H9 (cell line): ENCODE results near the gene HOXD12. TPM values are rescaled to one million over a fixed set of nuclear protein-coding genes. Genes with fewer than 3 reads are reported as not detected.

Source experiments
- DNase-seq: peaks from one replicate; pipeline ENCODE4 v3.0.0-alpha.2; 2017
- H2AFZ ChIP-seq: one replicate; pipeline ENCODE4 v1.6.1; 2013; ENCODE audit warnings: mild to moderate bottlenecking, low read length, control low read depth, moderate library complexity
- H2AK5ac ChIP-seq: 2 replicates; pipeline ENCODE4 v1.6.1; 2013; ENCODE audit warnings: low read length, control low read depth, mixed read lengths; ENCODE audit not compliant: insufficient read length
- H2BK120ac ChIP-seq: one replicate; pipeline ENCODE4 v1.6.1; 2013; ENCODE audit warnings: low read depth, mild to moderate bottlenecking, low read length, control low read depth, inconsistent platforms; ENCODE audit not compliant: poor library complexity, severe bottlenecking
- H2BK12ac ChIP-seq: 2 replicates; pipeline ENCODE4 v1.6.1; 2013; ENCODE audit warnings: low read length, control low read depth, mixed read lengths, low read depth; ENCODE audit not compliant: insufficient read length
- H2BK15ac ChIP-seq: 2 replicates; pipeline ENCODE4 v1.6.1; 2013; ENCODE audit warnings: low read depth, low read length, control low read depth
- H2BK20ac ChIP-seq: one replicate; pipeline ENCODE4 v1.6.1; 2013; ENCODE audit warnings: low read depth, mild to moderate bottlenecking, low read length, control low read depth, inconsistent platforms; ENCODE audit not compliant: poor library complexity, severe bottlenecking
- H2BK5ac ChIP-seq: 2 replicates; pipeline ENCODE4 v1.6.1; 2013; ENCODE audit warnings: low read length, control low read depth, mixed read lengths; ENCODE audit not compliant: insufficient read length
- H3K14ac ChIP-seq: 2 replicates; pipeline ENCODE4 v1.6.1; 2013; ENCODE audit warnings: low read length, control low read depth; ENCODE audit not compliant: insufficient read depth
- H3K18ac ChIP-seq: 2 replicates; pipeline ENCODE4 v1.6.1; 2013; ENCODE audit warnings: low read depth, mild to moderate bottlenecking, mixed read lengths, low read length, control low read depth; ENCODE audit not compliant: insufficient read length
- H3K23ac ChIP-seq: 2 replicates; pipeline ENCODE4 v1.6.1; 2013; ENCODE audit warnings: low read length, control low read depth, mixed read lengths, low read depth; ENCODE audit not compliant: insufficient read length
- H3K23me2 ChIP-seq: 2 replicates; pipeline ENCODE4 v1.6.1; 2013; ENCODE audit warnings: low read depth, mild to moderate bottlenecking, mixed read lengths, low read length, control low read depth; ENCODE audit not compliant: insufficient read length, poor library complexity, severe bottlenecking
- H3K27ac ChIP-seq: 2 replicates; pipeline ENCODE4 v1.5.1; 2013; ENCODE audit warnings: low read length, control low read depth, mixed read lengths, low read depth; ENCODE audit not compliant: insufficient read length
- H3K27me3 ChIP-seq: 2 replicates; pipeline ENCODE4 v1.6.1; 2013; ENCODE audit warnings: low read length, control low read depth, inconsistent platforms; ENCODE audit not compliant: insufficient read depth
- H3K4ac ChIP-seq: 2 replicates; pipeline ENCODE4 v1.6.1; 2013; ENCODE audit warnings: low read depth, mild to moderate bottlenecking, control low read depth, inconsistent platforms, low read length, moderate library complexity
- H3K4me1 ChIP-seq: 2 replicates; pipeline ENCODE4 v1.6.1; 2013; ENCODE audit warnings: low read length, control low read depth, inconsistent platforms; ENCODE audit not compliant: insufficient read depth
- H3K4me2 ChIP-seq: 2 replicates; pipeline ENCODE4 v1.6.1; 2013; ENCODE audit warnings: low read length, control low read depth, mixed read lengths; ENCODE audit not compliant: insufficient read length, insufficient read depth
- H3K56ac ChIP-seq: 2 replicates; pipeline ENCODE4 v1.6.1; 2013; ENCODE audit warnings: low read depth, mild to moderate bottlenecking, mixed read lengths, low read length, control low read depth; ENCODE audit not compliant: insufficient read length
- H3K79me1 ChIP-seq: 2 replicates; pipeline ENCODE4 v1.6.1; 2013; ENCODE audit warnings: low read depth, mild to moderate bottlenecking, moderate library complexity, low read length, control low read depth, inconsistent platforms; ENCODE audit not compliant: insufficient read depth, poor library complexity, severe bottlenecking
- H3K79me2 ChIP-seq: 2 replicates; pipeline ENCODE4 v1.6.1; 2013; ENCODE audit warnings: low read length, control low read depth, inconsistent platforms; ENCODE audit not compliant: insufficient read depth
- H3K9ac ChIP-seq: 2 replicates; pipeline ENCODE4 v1.6.1; 2013; ENCODE audit warnings: low read length, control low read depth, mixed read lengths; ENCODE audit not compliant: insufficient read length; ENCODE audit errors: extremely low read depth
- H3K9me3 ChIP-seq: one replicate; pipeline ENCODE4 v1.6.1; 2013; ENCODE audit warnings: low read depth, low read length, inconsistent platforms; ENCODE audit not compliant: control insufficient read depth
- H3T11ph ChIP-seq: one replicate; pipeline ENCODE4 v1.6.1; 2013; ENCODE audit warnings: mild to moderate bottlenecking, low read length, control low read depth, inconsistent platforms
- H4K20me1 ChIP-seq: one replicate; pipeline ENCODE4 v1.6.1; 2013; ENCODE audit not compliant: control insufficient read depth, insufficient read length, insufficient read depth
- H4K5ac ChIP-seq: 2 replicates; pipeline ENCODE4 v1.6.1; 2013; ENCODE audit warnings: low read depth, mild to moderate bottlenecking, mixed read lengths, low read length, control low read depth; ENCODE audit not compliant: insufficient read length
- H4K8ac ChIP-seq: replicated peaks from 2 replicates; pipeline ENCODE4 v1.6.1; 2013; ENCODE audit warnings: low read length, control low read depth, mixed read lengths, low read depth; ENCODE audit not compliant: insufficient read length
- H4K91ac ChIP-seq: 2 replicates; pipeline ENCODE4 v1.6.1; 2013; ENCODE audit warnings: low read depth, mild to moderate bottlenecking, moderate library complexity, mixed read lengths, low read length, control low read depth; ENCODE audit not compliant: insufficient read length
- H3K27ac Mint-ChIP-seq, 3 experiments: 2 replicates in 2 of 3; 3 replicates in 1 of 3; pipeline ENCODE4 v1.8.0; 2020 to 2021; ENCODE audit warnings: mixed read lengths in 3 of 3, mild to moderate bottlenecking in 1 of 3, moderate library complexity in 1 of 3
- H3K27me3 Mint-ChIP-seq: 2 replicates; pipeline ENCODE4 v1.8.0; 2021; ENCODE audit warnings: low read depth, mild to moderate bottlenecking, moderate library complexity, mixed read lengths
- H3K36me3 Mint-ChIP-seq, 3 experiments: 2 replicates in 2 of 3; 3 replicates in 1 of 3; pipeline ENCODE4 v1.8.0; 2020 to 2021; ENCODE audit warnings: low read depth in 3 of 3, mixed read lengths in 3 of 3; ENCODE audit not compliant: insufficient read depth in 1 of 3
- H3K4me1 Mint-ChIP-seq, 2 experiments: 2 replicates each; pipeline ENCODE4 v1.8.0; 2020; ENCODE audit warnings: mixed read lengths in 2 of 2
- H3K4me3 Mint-ChIP-seq, 2 experiments: 2 replicates in 1 of 2; 3 replicates in 1 of 2; pipeline ENCODE4 v1.8.0; 2020 to 2021; ENCODE audit warnings: mild to moderate bottlenecking in 2 of 2, mixed read lengths in 2 of 2, moderate library complexity in 1 of 2
- H3K9me3 Mint-ChIP-seq, 2 experiments: 2 replicates in 1 of 2; 3 replicates in 1 of 2; pipeline ENCODE4 v1.8.0; 2020; ENCODE audit warnings: mild to moderate bottlenecking in 2 of 2, mixed read lengths in 2 of 2, moderate library complexity in 1 of 2
- CTCF ChIP-seq: fragments of 200-600 bp; sonication (generic); conservative IDR thresholded peaks from 3 replicates; pipeline ENCODE4 v1.8.0; 2021; ENCODE audit warnings: antibody characterized with exemption, mild to moderate bottlenecking
- WGBS: extraction: QIAGEN DNeasy Blood & Tissue Kit; methylation state at CpG from one replicate; pipeline ENCODE4 v1.1.7; 2013; ENCODE audit warnings: missing lambda C conversion rate, low lambda C conversion rate, mixed read lengths; ENCODE audit not compliant: insufficient read length; ENCODE audit errors: extremely low coverage; 5-methylcytosine and 5-hydroxymethylcytosine counted together
- total RNA-seq: library from RNA; stranded (reverse); gene quantifications from 2 replicates; pipeline ENCODE4 v1.2.1, GENCODE V29; 2021

Gene HOXD12
- total RNA-seq, 1 experiment from 2014 or later, result not detected

GRCh38 chr2:176137252-176137580 lies 37.6 kb downstream of the HOXD12 start:
- Histone ChIP-seq H3K14ac (no peak overlapping the region), H2BK120ac (no peak overlapping the region), H3K18ac (no peak overlapping the region), H4K20me1 (no peaks in the 10 kb centered on the region), H3K9ac (no peak overlapping the region), H2BK15ac (no peak overlapping the region), H4K8ac (no peak overlapping the region), H2BK5ac (no peak overlapping the region), H3K79me1 (no peaks in the 10 kb centered on the region), H3K9me3 (no peaks in the 10 kb centered on the region), H2AFZ (no peak overlapping the region), H3K4me1 (no peaks in the 10 kb centered on the region; the same call in 1 of the 2 replicates), H2BK20ac (no peak overlapping the region), H3K23ac (no peak overlapping the region), H4K5ac (no peak overlapping the region), H3K56ac (no peak overlapping the region), H3T11ph (no peak overlapping the region), H2BK12ac (no peak overlapping the region), H4K91ac (no peak overlapping the region), H3K4me2 (no peak overlapping the region), H3K23me2 (peaks cover 8% of the 10 kb centered on the region), H2AK5ac (no peak overlapping the region), H3K4ac (no peak overlapping the region), H3K27me3 (peaks cover 90% of the 10 kb centered on the region), H3K79me2 (no peaks in the 10 kb centered on the region), H3K27ac (no peak overlapping the region)
- H3K27ac Mint-ChIP-seq, result no peak overlapping the region
- H3K27me3 Mint-ChIP-seq, result peaks cover 98% of the 10 kb centered on the region
- DNase-seq, result no peak
- peak overlapping the region; percentile 30 to 63; a peak in 3 of 5 replicates for H3K4me3 Mint-ChIP-seq
- H3K4me1 Mint-ChIP-seq, result peaks cover 2 to 11% of the 10 kb centered on the region in 2 experiments; a peak in 3 of 4 replicates
- TF ChIP-seq CTCF, result no peak
- peaks cover 4 to 6% of the 10 kb centered on the region in 2 experiments; a peak in 4 of 5 replicates for H3K9me3 Mint-ChIP-seq
- no peaks in the 10 kb centered on the region for H3K36me3 Mint-ChIP-seq
- no CpG with 5 or more reads among the region's 2 CpGs for WGBS
